Endothelial cell of umbilical vein (primary cell): ENCODE results near the gene DCLK1. TPM values are rescaled to one million over a fixed set of nuclear protein-coding genes. Genes with fewer than 3 reads are reported as not detected.

Experiments
- BruUV-seq: library from RNA; stranded (reverse); fragments of 400-500 nt; replicated peaks from 2 replicates; lab custom pipeline; 2021; lab: Mats Ljungman, UMichigan
- CTCF ChIA-PET: fragments of 300-600, 350-600 bp; sonication (Branson Sonifier 250); formaldehyde crosslinking; loops from one replicate; lab custom pipeline; 2021; ENCODE audit warnings: antibody characterized with exemption, inconsistent platforms; lab: Charles Lee
- POLR2A ChIA-PET: fragments of 300-600, 350-600 bp; sonication (Branson Sonifier 250); formaldehyde crosslinking; loops from one replicate; lab custom pipeline; 2021; ENCODE audit warnings: antibody characterized with exemption, inconsistent platforms; lab: Charles Lee
- DNase-seq: peaks from one replicate; pipeline ENCODE4 v3.0.0-alpha.2; 2011; ENCODE audit warnings: low read depth, low spot score
- FAIRE-seq: peaks from 2 replicates; lab custom pipeline; 2011; peaks lifted over from hg19 to GRCh38; lab: Jason Lieb, UNC
- H2AFZ ChIP-seq: 2 replicates; pipeline ENCODE4 v1.6.0; 2012; ENCODE audit warnings: low read depth, low read length, control low read depth, inconsistent platforms
- H3K27ac ChIP-seq: 2 replicates; pipeline ENCODE4 v1.5.1; 2011; ENCODE audit warnings: low read depth, mild to moderate bottlenecking, control low read depth, low read length, moderate library complexity; ENCODE audit not compliant: insufficient read depth
- H3K27me3 ChIP-seq, 2 experiments: 2 replicates each; pipeline versions ENCODE4 v1.6.0 to v1.6.1; 2011; ENCODE audit warnings: low read length in 2 of 2, mixed read lengths in 1 of 2; ENCODE audit not compliant: control insufficient read depth in 2 of 2, insufficient read depth in 2 of 2
- H3K36me3 ChIP-seq, 2 experiments: 2 replicates in 1 of 2; 3 replicates in 1 of 2; pipeline ENCODE4 v1.5.1; 2011; ENCODE audit warnings: low read length in 2 of 2, mild to moderate bottlenecking in 1 of 2, moderate library complexity in 1 of 2; ENCODE audit not compliant: control insufficient read depth in 2 of 2, insufficient read depth in 2 of 2; ENCODE audit errors: extremely low read depth in 1 of 2
- H3K4me1 ChIP-seq: 3 replicates; pipeline ENCODE4 v1.5.1; 2011; ENCODE audit warnings: mild to moderate bottlenecking, low read length; ENCODE audit not compliant: control insufficient read depth, insufficient read depth; ENCODE audit errors: extremely low read depth
- H3K4me2 ChIP-seq: 2 replicates; pipeline ENCODE4 v1.6.1; 2011; ENCODE audit warnings: low read length, control low read depth, mixed read lengths; ENCODE audit not compliant: insufficient read depth
- H3K4me3 ChIP-seq, 3 experiments: fragments of 200-600 bp in 1 of 3; sonication (generic), shearing (Covaris generic) in 1 of 3; replicated peaks in 1 of 3; 2 replicates each; pipeline ENCODE4 v1.5.1; 2011 to 2016; ENCODE audit warnings: control low read depth in 3 of 3, low read length in 3 of 3, mild to moderate bottlenecking in 2 of 3, inconsistent platforms in 1 of 3, low read depth in 1 of 3, moderate library complexity in 1 of 3; ENCODE audit not compliant: insufficient read depth in 1 of 3
- H3K79me2 ChIP-seq: 2 replicates; pipeline ENCODE4 v1.6.0; 2012; ENCODE audit warnings: low read length, inconsistent platforms; ENCODE audit not compliant: control insufficient read depth, insufficient read depth
- H3K9ac ChIP-seq: replicated peaks from 2 replicates; pipeline ENCODE3; 2011; ENCODE audit warnings: low read length, control low read depth; ENCODE audit not compliant: insufficient read depth; ENCODE audit errors: extremely low read depth
- H3K9me1 ChIP-seq: replicated peaks from 3 replicates; pipeline ENCODE4 v1.6.0; 2011; ENCODE audit warnings: mild to moderate bottlenecking, low read length; ENCODE audit not compliant: control insufficient read depth, insufficient read depth; ENCODE audit errors: extremely low read depth
- H3K9me3 ChIP-seq: replicated peaks from 2 replicates; pipeline ENCODE4 v1.5.1; 2012; ENCODE audit warnings: low read length, inconsistent platforms; ENCODE audit not compliant: control insufficient read depth, insufficient read depth
- H4K20me1 ChIP-seq: replicated peaks from 2 replicates; pipeline ENCODE3; 2011; ENCODE audit warnings: mild to moderate bottlenecking, low read length; ENCODE audit not compliant: control insufficient read depth, insufficient read depth; ENCODE audit errors: extremely low read depth
- EZH2 ChIP-seq: IDR thresholded peaks from 2 replicates; pipeline ENCODE4 v1.6.1; 2012; ENCODE audit warnings: borderline replicate concordance, low read depth, mild to moderate bottlenecking, moderate library complexity, low read length, inconsistent platforms; ENCODE audit not compliant: severe bottlenecking
- FOS ChIP-seq: IDR thresholded peaks from 2 replicates; pipeline ENCODE4 v1.6.1; 2011; ENCODE audit warnings: mild to moderate bottlenecking, low read length, moderate library complexity, borderline replicate concordance; ENCODE audit not compliant: insufficient read depth
- GATA2 ChIP-seq: IDR thresholded peaks from 2 replicates; pipeline ENCODE4 v1.7.0; 2011; ENCODE audit warnings: low read depth, mild to moderate bottlenecking, moderate library complexity, mixed read lengths, low read length; ENCODE audit not compliant: insufficient read length, insufficient read depth
- JUN ChIP-seq: IDR thresholded peaks from 2 replicates; pipeline ENCODE4 v1.6.1; 2011; ENCODE audit warnings: borderline replicate concordance, low read depth; ENCODE audit not compliant: insufficient read length, insufficient read depth
- MYC ChIP-seq: IDR thresholded peaks from one replicate; pipeline ENCODE4 v1.6.1; 2011; ENCODE audit warnings: mild to moderate bottlenecking, low read depth, low read length
- POLR2A ChIP-seq: IDR thresholded peaks from 2 replicates; pipeline ENCODE4 v1.6.1; 2012; ENCODE audit warnings: low read depth, mild to moderate bottlenecking, control low read depth, low read length
- POLR2AphosphoS5 ChIP-seq: IDR thresholded peaks from 2 replicates; pipeline ENCODE4 v1.6.1; 2012; ENCODE audit warnings: low read depth, mild to moderate bottlenecking, control low read depth, low read length, moderate library complexity; ENCODE audit not compliant: insufficient read depth
- dilution Hi-C: fragments of 300-500 bp; cut with MboI; formaldehyde crosslinking; loops from one replicate; pipeline ENCODE4 v1.15.0; 2019; ENCODE audit warnings: low sequenced_read_pairs; ENCODE audit not compliant: extremely low pct_ligation_motif_present
- intact Hi-C: fragments of 100-400 bp; cut with micrococcal nuclease; formaldehyde crosslinking; loops from one replicate; pipeline ENCODE4 v1.10.0; 2022
- polyA plus RNA-seq, 4 experiments: library from polyadenylated mRNA; depleted of rRNA in 3 of 4; stranded (reverse) in 3 of 4; unstranded in 1 of 4; fragments of >200 nt; gene quantifications; 2 replicates each; pipeline versions ENCODE4 v1.2.1 to v1.2.3, GENCODE V29; 2011 to 2012; ENCODE audit warnings: missing spikeins in 1 of 4
- total RNA-seq: library from RNA; stranded (reverse); gene quantifications from 2 replicates; pipeline ENCODE4 v1.2.3, GENCODE V29; 2021
- TF ChIP-seq, protein P1 (sequence below): IDR thresholded peaks from 2 replicates; pipeline ENCODE4 v1.6.1; 2011; ENCODE audit not compliant: insufficient read depth, insufficient read length
- TF ChIP-seq, protein P2 (sequence below), 2 donors: IDR thresholded peaks; 1 replicate in 1 of 2; 2 replicates in 1 of 2; pipeline ENCODE4 v1.5.1; 2011; ENCODE audit warnings: low read length in 2 of 2, mild to moderate bottlenecking in 2 of 2, moderate library complexity in 2 of 2, control low read depth in 1 of 2, inconsistent platforms in 1 of 2, low read depth in 1 of 2; ENCODE audit not compliant: insufficient read depth in 1 of 2; ENCODE audit errors: extremely low read depth in 1 of 2

Gene DCLK1
- total and polyA plus RNA-seq, 2 donors (not counting 3 experiments of a cell fraction or from before 2014, with no cell fraction given), result 0.28 to 3.9 TPM

DNA sequence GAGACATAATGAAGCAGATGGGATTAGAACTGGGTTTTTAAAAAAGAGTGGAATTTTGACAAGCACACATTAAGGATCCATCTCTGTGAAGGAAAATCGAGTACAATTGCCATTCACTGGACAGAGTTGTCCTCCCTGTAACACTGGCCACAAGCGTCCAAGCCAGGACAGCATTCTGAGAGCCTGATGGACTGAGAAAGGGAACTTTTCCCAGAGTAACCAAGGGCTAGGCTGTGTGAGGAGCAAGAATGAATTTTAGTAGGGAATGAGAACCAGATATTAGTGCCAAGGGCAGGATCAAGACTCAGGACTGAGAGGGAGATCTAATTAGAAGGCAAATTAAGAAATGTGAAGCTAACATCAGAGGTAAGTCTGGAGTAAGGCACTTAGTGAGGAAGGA is 73.1 kb downstream of the DCLK1 start:
- no TSS peak for BruUV-seq
- dilution Hi-C loops (no loop called here), intact Hi-C loops (no loop called here)
- DNase-seq, result no peak
- H2AFZ ChIP-seq, result no peak overlapping the region
- H3K79me2 ChIP-seq, result no peaks in the 10 kb centered on the region
- H3K4me1 ChIP-seq, result no peaks in the 10 kb centered on the region
- FAIRE-seq, result no peak
- no peaks in the 10 kb centered on the region for H3K9me3 ChIP-seq
- H4K20me1 ChIP-seq, result no peaks in the 10 kb centered on the region
- H3K4me3 ChIP-seq, result no peak overlapping the region
- H3K27ac ChIP-seq, result no peak overlapping the region
- no peaks in the 10 kb centered on the region for H3K27me3 ChIP-seq
- H3K4me2 ChIP-seq, result no peak overlapping the region
- no peaks in the 10 kb centered on the region for H3K9me1 ChIP-seq
- ChIA-PET CTCF (no interaction called here), POLR2A (no interaction called here)
- TF ChIP-seq EZH2, result no peak
- no peak for TF ChIP-seq MYC
- TF ChIP-seq, protein P1, sequence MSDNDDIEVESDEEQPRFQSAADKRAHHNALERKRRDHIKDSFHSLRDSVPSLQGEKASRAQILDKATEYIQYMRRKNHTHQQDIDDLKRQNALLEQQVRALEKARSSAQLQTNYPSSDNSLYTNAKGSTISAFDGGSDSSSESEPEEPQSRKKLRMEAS, result no peak
- no peak for TF ChIP-seq GATA2
- TF ChIP-seq JUN, result no peak
- TF ChIP-seq FOS, result no peak
- TF ChIP-seq POLR2AphosphoS5, result no peak
- TF ChIP-seq, protein P2, sequence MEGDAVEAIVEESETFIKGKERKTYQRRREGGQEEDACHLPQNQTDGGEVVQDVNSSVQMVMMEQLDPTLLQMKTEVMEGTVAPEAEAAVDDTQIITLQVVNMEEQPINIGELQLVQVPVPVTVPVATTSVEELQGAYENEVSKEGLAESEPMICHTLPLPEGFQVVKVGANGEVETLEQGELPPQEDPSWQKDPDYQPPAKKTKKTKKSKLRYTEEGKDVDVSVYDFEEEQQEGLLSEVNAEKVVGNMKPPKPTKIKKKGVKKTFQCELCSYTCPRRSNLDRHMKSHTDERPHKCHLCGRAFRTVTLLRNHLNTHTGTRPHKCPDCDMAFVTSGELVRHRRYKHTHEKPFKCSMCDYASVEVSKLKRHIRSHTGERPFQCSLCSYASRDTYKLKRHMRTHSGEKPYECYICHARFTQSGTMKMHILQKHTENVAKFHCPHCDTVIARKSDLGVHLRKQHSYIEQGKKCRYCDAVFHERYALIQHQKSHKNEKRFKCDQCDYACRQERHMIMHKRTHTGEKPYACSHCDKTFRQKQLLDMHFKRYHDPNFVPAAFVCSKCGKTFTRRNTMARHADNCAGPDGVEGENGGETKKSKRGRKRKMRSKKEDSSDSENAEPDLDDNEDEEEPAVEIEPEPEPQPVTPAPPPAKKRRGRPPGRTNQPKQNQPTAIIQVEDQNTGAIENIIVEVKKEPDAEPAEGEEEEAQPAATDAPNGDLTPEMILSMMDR (IDR thresholded peaks at IDR 0.05; ENCODE audit: extremely low read depth in 1 of 2, insufficient read depth in 1 of 2, low read depth in 1 of 2, low read length in 2 of 2), result no peak
- TF ChIP-seq POLR2A, result no peak
- no peak overlapping the region for H3K9ac ChIP-seq
- H3K36me3 ChIP-seq, result no peaks in the 10 kb centered on the region
